H1 (cell line): ENCODE data around the gene TUBA3D. TPM values are rescaled to one million over a fixed set of nuclear protein-coding genes. Genes with fewer than 3 reads are reported as not detected.

ENCODE experiments used
- CTCF ChIA-PET: fragments of 300-600 bp; sonication (Branson Sonifier 250); formaldehyde crosslinking; loops from one replicate; lab custom pipeline; 2021; ENCODE audit not compliant: partially characterized antibody; lab: Charles Lee
- POLR2A ChIA-PET: fragments of 300-600 bp; sonication (Branson Sonifier 250); formaldehyde crosslinking; loops from one replicate; lab custom pipeline; 2021; ENCODE audit warnings: inconsistent platforms; ENCODE audit not compliant: partially characterized antibody; lab: Charles Lee
- DNase-seq, 2 experiments: peaks; one replicate each; pipeline versions ENCODE4 v3.0.0 to v3.0.0-alpha.2; 2010 to 2022; ENCODE audit warnings: low spot score in 2 of 2, low read depth in 1 of 2, mixed read lengths in 1 of 2
- FAIRE-seq: peaks from 2 replicates; lab custom pipeline; 2011; peaks lifted over from hg19 to GRCh38; lab: Jason Lieb, UNC
- H2AFZ ChIP-seq: 2 replicates; pipeline ENCODE4 v1.8.1; 2012; ENCODE audit warnings: low read length, inconsistent platforms
- H2AK5ac ChIP-seq: 2 replicates; pipeline ENCODE4 v1.6.1; 2013; ENCODE audit warnings: low read depth, low read length
- H2BK120ac ChIP-seq: replicated peaks from 2 replicates; pipeline ENCODE3; 2013; ENCODE audit warnings: low read depth, low read length, inconsistent platforms
- H2BK12ac ChIP-seq: 2 replicates; pipeline ENCODE4 v1.6.1; 2013; ENCODE audit warnings: low read depth, low read length
- H2BK15ac ChIP-seq: 2 replicates; pipeline ENCODE4 v1.6.1; 2013; ENCODE audit warnings: low read length
- H2BK20ac ChIP-seq: 2 replicates; pipeline ENCODE4 v1.6.1; 2013; ENCODE audit warnings: low read length
- H2BK5ac ChIP-seq: 2 replicates; pipeline ENCODE4 v1.6.1; 2013; ENCODE audit warnings: low read depth, low read length
- H3K14ac ChIP-seq: 2 replicates; pipeline ENCODE4 v1.6.1; 2013; ENCODE audit warnings: inconsistent platforms; ENCODE audit not compliant: insufficient read length
- H3K18ac ChIP-seq: 2 replicates; pipeline ENCODE4 v1.6.1; 2013; ENCODE audit warnings: low read length; ENCODE audit errors: extremely low read depth
- H3K23ac ChIP-seq: 2 replicates; pipeline ENCODE4 v1.6.1; 2013; ENCODE audit warnings: inconsistent platforms; ENCODE audit not compliant: insufficient read length
- H3K23me2 ChIP-seq: 2 replicates; pipeline ENCODE4 v1.6.1; 2013; ENCODE audit warnings: low read depth, low read length
- H3K27ac ChIP-seq: 2 replicates; pipeline ENCODE4 v1.6.1; 2011; ENCODE audit warnings: low read depth, low read length, inconsistent platforms
- H3K27me3 ChIP-seq, 4 experiments: replicated peaks in 1 of 4; 1 replicate in 1 of 4; 2 replicates in 3 of 4; pipeline versions ENCODE4 v1.6.1 to v1.8.1; 2011 to 2013; ENCODE audit warnings: low read length in 3 of 4, mild to moderate bottlenecking in 3 of 4, inconsistent platforms in 2 of 4, mixed read lengths in 2 of 4, moderate library complexity in 1 of 4; ENCODE audit not compliant: control insufficient read depth in 3 of 4, insufficient read depth in 3 of 4; ENCODE audit errors: extremely low read depth in 1 of 4
- H3K36me3 ChIP-seq, 4 experiments: 2 replicates each; pipeline versions ENCODE4 v1.6.1 to v1.8.1; 2011 to 2013; ENCODE audit warnings: mild to moderate bottlenecking in 4 of 4, low read length in 3 of 4, moderate library complexity in 2 of 4, control low read depth in 1 of 4, inconsistent platforms in 1 of 4; ENCODE audit not compliant: insufficient read depth in 4 of 4, control insufficient read depth in 2 of 4
- H3K4ac ChIP-seq: replicated peaks from 2 replicates; pipeline ENCODE3; 2013; ENCODE audit warnings: low read length, low read depth, mixed read lengths, inconsistent platforms; ENCODE audit not compliant: insufficient read length
- H3K4me1 ChIP-seq, 4 experiments: replicated peaks in 1 of 4; 1 replicate in 1 of 4; 2 replicates in 3 of 4; pipeline versions ENCODE4 v1.6.1 to v1.8.1; 2011 to 2013; ENCODE audit warnings: low read length in 3 of 4, inconsistent platforms in 2 of 4, mixed read lengths in 1 of 4; ENCODE audit not compliant: insufficient read depth in 4 of 4, control insufficient read depth in 3 of 4
- H3K4me2 ChIP-seq, 2 experiments: 2 replicates each; pipeline versions ENCODE4 v1.6.1 to v1.8.1; 2011 to 2013; ENCODE audit warnings: low read depth in 2 of 2, low read length in 2 of 2, control low read depth in 1 of 2, inconsistent platforms in 1 of 2, mild to moderate bottlenecking in 1 of 2; ENCODE audit not compliant: insufficient read depth in 1 of 2
- H3K4me3 ChIP-seq, 4 experiments: fragments of 200-600, 300-600 bp in 1 of 4; sonication (generic), shearing (Covaris generic), sonication (Bioruptor Twin) in 1 of 4; 2 replicates each; pipeline versions ENCODE4 v1.5.1 to v1.8.1; 2011 to 2016; ENCODE audit warnings: low read length in 4 of 4, low read depth in 3 of 4, control low read depth in 2 of 4, inconsistent platforms in 2 of 4, mild to moderate bottlenecking in 2 of 4, mixed read lengths in 1 of 4, moderate library complexity in 1 of 4; ENCODE audit not compliant: insufficient read depth in 2 of 4; ENCODE audit errors: extremely low read depth in 1 of 4
- H3K56ac ChIP-seq: replicated peaks from 2 replicates; pipeline ENCODE3; 2013; ENCODE audit warnings: low read depth, mild to moderate bottlenecking, mixed read lengths, low read length, inconsistent platforms; ENCODE audit not compliant: insufficient read length
- H3K79me1 ChIP-seq: 2 replicates; pipeline ENCODE4 v1.6.1; 2013; ENCODE audit warnings: low read depth, low read length, control low read depth
- H3K79me2 ChIP-seq, 2 experiments: 2 replicates each; pipeline versions ENCODE4 v1.6.1 to v1.8.1; 2012 to 2013; ENCODE audit warnings: low read length in 2 of 2, mild to moderate bottlenecking in 2 of 2, inconsistent platforms in 1 of 2; ENCODE audit not compliant: insufficient read depth in 2 of 2, control insufficient read depth in 1 of 2
- H3K9ac ChIP-seq, 4 experiments: replicated peaks in 1 of 4; 1 replicate in 1 of 4; 2 replicates in 3 of 4; pipeline versions ENCODE4 v1.6.1 to v1.8.1; 2011 to 2013; ENCODE audit warnings: low read depth in 3 of 4, low read length in 3 of 4, control low read depth in 2 of 4, mild to moderate bottlenecking in 2 of 4, moderate library complexity in 2 of 4, inconsistent platforms in 1 of 4; ENCODE audit errors: extremely low read depth in 1 of 4
- H3K9me3 ChIP-seq, 2 experiments: 2 replicates each; pipeline versions ENCODE4 v1.6.1 to v1.8.1; 2012 to 2013; ENCODE audit warnings: mild to moderate bottlenecking in 2 of 2, moderate library complexity in 2 of 2, control low read depth in 1 of 2, inconsistent platforms in 1 of 2, low read depth in 1 of 2, low read length in 1 of 2, mixed read lengths in 1 of 2; ENCODE audit not compliant: insufficient read depth in 2 of 2
- H4K20me1 ChIP-seq, 2 experiments: replicated peaks in 1 of 2; 2 replicates each; pipeline versions ENCODE3 to v1.8.1; 2011 to 2013; ENCODE audit warnings: inconsistent platforms in 2 of 2, low read length in 2 of 2, mild to moderate bottlenecking in 1 of 2; ENCODE audit not compliant: insufficient read depth in 2 of 2, control insufficient read depth in 1 of 2
- H4K5ac ChIP-seq: 2 replicates; pipeline ENCODE4 v1.6.1; 2013; ENCODE audit warnings: low read length, low read depth, mixed read lengths, inconsistent platforms; ENCODE audit not compliant: insufficient read length
- H4K8ac ChIP-seq: 2 replicates; pipeline ENCODE4 v1.8.0; 2013; ENCODE audit warnings: mild to moderate bottlenecking, moderate library complexity, low read length, inconsistent platforms; ENCODE audit not compliant: insufficient read depth; ENCODE audit errors: extremely low read depth
- H4K91ac ChIP-seq: replicated peaks from 2 replicates; pipeline ENCODE3; 2013; ENCODE audit warnings: low read length, mixed read lengths, inconsistent platforms; ENCODE audit not compliant: insufficient read length
- BACH1 ChIP-seq: IDR thresholded peaks from 2 replicates; pipeline ENCODE4 v1.6.1; 2012; ENCODE audit warnings: low read length, improper control_type of control experiment
- CEBPB ChIP-seq: IDR thresholded peaks from 2 replicates; pipeline ENCODE4 v1.6.1; 2012; ENCODE audit warnings: low read depth, low read length
- CREB1 ChIP-seq: IDR thresholded peaks from 2 replicates; pipeline ENCODE4 v1.6.1; 2012; ENCODE audit warnings: inconsistent platforms
- EP300 ChIP-seq, 2 experiments: IDR thresholded peaks; 1 replicate in 1 of 2; 2 replicates in 1 of 2; pipeline ENCODE4 v1.6.1; 2011 to 2012; ENCODE audit warnings: low read depth in 2 of 2, low read length in 2 of 2, mild to moderate bottlenecking in 2 of 2, borderline replicate concordance in 1 of 2, inconsistent platforms in 1 of 2, moderate library complexity in 1 of 2
- EZH2 ChIP-seq: fragments of 200-600 bp; sonication (generic); IDR thresholded peaks from 2 replicates; pipeline ENCODE4 v1.7.1; 2012; ENCODE audit warnings: low read depth, mild to moderate bottlenecking, moderate library complexity, low read length, inconsistent platforms; ENCODE audit not compliant: severe bottlenecking
- KDM5A ChIP-seq: fragments of 200-600 bp; IDR thresholded peaks from 2 replicates; pipeline ENCODE4 v1.7.1; 2012; ENCODE audit warnings: mild to moderate bottlenecking, low read length, inconsistent platforms, mixed read lengths
- NANOG ChIP-seq: IDR thresholded peaks from 2 replicates; pipeline ENCODE4 v1.6.1; 2011; ENCODE audit warnings: low read length, low read depth, mild to moderate bottlenecking, inconsistent platforms; ENCODE audit not compliant: insufficient read depth, poor library complexity, severe bottlenecking
- NRF1 ChIP-seq: IDR thresholded peaks from 2 replicates; pipeline ENCODE4 v1.6.1; 2011; ENCODE audit warnings: mild to moderate bottlenecking, low read depth, low read length, improper control_type of control experiment
- RXRA ChIP-seq: IDR thresholded peaks from 2 replicates; pipeline ENCODE4 v1.6.1; 2011; ENCODE audit warnings: low read depth, mild to moderate bottlenecking, low read length, moderate library complexity; ENCODE audit not compliant: insufficient read depth
- SIX5 ChIP-seq: IDR thresholded peaks from 2 replicates; pipeline ENCODE4 v1.6.1; 2011; ENCODE audit warnings: mild to moderate bottlenecking, low read depth, low read length
- SP1 ChIP-seq: IDR thresholded peaks from 2 replicates; pipeline ENCODE4 v1.6.1; 2011; ENCODE audit warnings: low read depth, low read length
- SP4 ChIP-seq: IDR thresholded peaks from 2 replicates; pipeline ENCODE4 v1.6.1; 2012; ENCODE audit warnings: low read length, inconsistent platforms
- SRF ChIP-seq: IDR thresholded peaks from 2 replicates; pipeline ENCODE4 v1.6.1; 2011; ENCODE audit warnings: mild to moderate bottlenecking, low read depth, low read length, moderate library complexity
- YY1 ChIP-seq: IDR thresholded peaks from 2 replicates; pipeline ENCODE4 v1.6.1; 2011; ENCODE audit warnings: low read depth, mild to moderate bottlenecking, low read length
- WGBS, 2 experiments: shearing (Covaris generic) in 1 of 2; methylation state at CpG; one replicate each; pipeline versions ENCODE4 v1.1.6 to v1.1.7; 2013 to 2015; ENCODE audit warnings: low lambda C conversion rate in 2 of 2, mixed read lengths in 2 of 2, inconsistent platforms in 1 of 2, low coverage in 1 of 2, missing lambda C conversion rate in 1 of 2; ENCODE audit not compliant: insufficient replicate concordance in 2 of 2, insufficient coverage in 1 of 2, insufficient read length in 1 of 2; ENCODE audit errors: extremely low coverage in 1 of 2, missing lambda C conversion rate in 1 of 2; 5-methylcytosine and 5-hydroxymethylcytosine counted together
- polyA plus RNA-seq, 7 experiments: library from polyadenylated mRNA; depleted of rRNA in 3 of 7; stranded (reverse) in 5 of 7; unstranded in 2 of 7; fragments of >200 nt in 5 of 7; fragments of 200-250 nt in 2 of 7; gene quantifications; 1 replicate in 5 of 7; 2 replicates in 1 of 7; 4 replicates in 1 of 7; pipeline versions ENCODE4 v1.2.1 to v1.2.3, GENCODE V29; 2011 to 2013; ENCODE audit warnings: missing spikeins in 2 of 7, mixed read lengths in 2 of 7
- total RNA-seq: library from RNA; stranded (reverse); fragmentation: NEBNext Ultra II Directional; extraction: Animal tissue kit (Norgen Biotek cat#: 25700); gene quantifications from 2 replicates; pipeline ENCODE4 v1.2.1, GENCODE V29; 2021

TUBA3D gene
- total and polyA plus RNA-seq, 2 of the 8 experiments (the other 6 are each of a cell fraction or from before 2014, with no cell fraction given) = 0.15 TPM; not detected in 1

DNA sequence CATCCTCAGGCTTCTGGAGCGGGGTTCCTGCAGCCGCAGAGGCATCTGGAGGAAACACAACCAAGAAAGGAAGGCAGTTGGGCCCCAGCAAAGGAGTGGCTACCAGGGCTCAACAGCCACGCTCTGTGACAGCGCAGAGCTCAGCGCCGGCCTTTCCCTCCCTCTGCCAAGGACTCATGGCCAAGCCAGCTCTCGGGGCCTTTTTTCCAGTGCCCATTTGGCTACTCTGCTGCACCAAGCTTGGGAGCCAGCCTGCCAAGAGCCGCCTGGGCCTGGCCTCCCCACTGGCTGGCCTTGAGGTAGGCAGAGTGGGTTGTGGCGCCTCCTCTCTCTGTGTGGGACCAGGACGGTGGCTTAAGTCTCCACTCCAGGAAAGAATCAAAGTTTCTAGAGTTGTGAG lies 44.6 kb downstream of the TUBA3D start:
- Histone ChIP-seq H3K18ac (no peak overlapping the region), H3K4me3 (no peak overlapping the region), H3K9me3 (no peaks in the 10 kb centered on the region), H4K20me1 (peaks cover 1 to 4% of the 10 kb centered on the region in 2 experiments), H3K4me1 (no peaks in the 10 kb centered on the region), H3K23me2 (no peaks in the 10 kb centered on the region), H3K27me3 (no peaks in the 10 kb centered on the region), H3K56ac (no peak overlapping the region), H3K79me1 (no peaks in the 10 kb centered on the region; the same call in 1 of the 2 replicates), H3K27ac (no peak overlapping the region), H2AK5ac (no peak overlapping the region), H2AFZ (no peak overlapping the region), H2BK15ac (no peak overlapping the region), H4K8ac (no peak overlapping the region), H2BK5ac (no peak overlapping the region), H2BK12ac (no peak overlapping the region), H3K9ac (no peak overlapping the region), H3K36me3 (peaks cover 2 to 29% (median 8%) of the 10 kb centered on the region in 4 experiments; a peak in 6 of 8 replicates), H3K4ac (no peak overlapping the region), H2BK120ac (no peak overlapping the region), H2BK20ac (no peak overlapping the region), H4K91ac (no peak overlapping the region), H4K5ac (no peak overlapping the region), H3K79me2 (no peaks in the 10 kb centered on the region), H3K23ac (no peak overlapping the region), H3K14ac (no peak overlapping the region), H3K4me2 (no peak overlapping the region)
- DNase-seq (no peak), FAIRE-seq (no peak)
- POLR2A ChIA-PET = interaction anchor here (2.0 kb wide), 1 partner anchor 27 kb away, joined by 5 read pairs; no protein-coding TSS in a partner anchor
- 86% methylated on average over 7 of the region's 10 CpGs; no CpG with 5 or more reads in 1 of the 2 experiments for WGBS, 2 experiments
- CTCF ChIA-PET = interaction anchor here (0.6 to 1.7 kb wide), 3 partner anchors 25 to 107 kb away, joined by 3 read pairs; no protein-coding TSS in a partner anchor
- TF ChIP-seq NRF1 (no peak), SIX5 (no peak), KDM5A (no peak), EP300 (IDR thresholded peaks at IDR 0.05; ENCODE audit: borderline replicate concordance in 1 of 2, low read depth in 2 of 2, low read length in 2 of 2) (no peak), RXRA (no peak), SP4 (no peak), EZH2 (no peak), SP1 (no peak), CEBPB (no peak), CREB1 (no peak), SRF (no peak), BACH1 (no peak), NANOG (no peak), YY1 (no peak)
